NT2/D1 (cell line): Measurements from ENCODE around the gene CAPN3.

Experiments
- SUZ12 ChIP-seq: IDR thresholded peaks from 2 replicates; pipeline ENCODE4 v1.6.1; 2011; ENCODE audit not compliant: insufficient read length, insufficient read depth; ENCODE audit errors: extremely low read depth
- YY1 ChIP-seq: IDR thresholded peaks from 2 replicates; pipeline ENCODE4 v1.6.1; 2011; ENCODE audit not compliant: insufficient read length, insufficient read depth
- ZNF274 ChIP-seq: IDR thresholded peaks from 2 replicates; pipeline ENCODE4 v1.6.1; 2011; ENCODE audit warnings: mild to moderate bottlenecking, low read depth, low read length

DNA sequence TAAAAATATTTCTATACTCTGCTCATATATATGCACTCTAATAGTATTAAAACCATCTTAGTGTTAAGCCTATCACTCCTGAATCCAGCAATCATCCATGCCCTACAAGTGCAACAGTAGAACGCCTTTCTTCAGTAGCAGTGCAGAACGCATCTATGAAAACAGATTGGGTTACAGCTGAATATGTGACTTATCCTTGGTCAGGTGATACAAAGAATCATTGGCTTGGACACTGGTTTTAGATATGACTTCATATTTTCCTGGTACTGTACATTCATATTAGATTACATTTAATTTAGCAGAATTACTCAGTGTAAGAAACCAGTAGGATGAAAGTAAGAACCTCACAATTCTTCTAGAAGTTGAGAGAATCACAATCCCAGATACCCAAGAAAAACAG lies 88.3 kb downstream of the CAPN3 start:
- no peak for TF ChIP-seq ZNF274
- TF ChIP-seq YY1: no peak
- TF ChIP-seq SUZ12: no peak
